GM12878 (cell line): Measurements from ENCODE around the gene ABCA7. TPM values are rescaled to one million over a fixed set of nuclear protein-coding genes. Genes with fewer than 3 reads are reported as not detected.

Experiments
- ATF3 ChIP-seq: IDR thresholded peaks from 2 replicates; pipeline ENCODE4 v1.6.1; 2011; ENCODE audit warnings: low read depth, mild to moderate bottlenecking, low read length, moderate library complexity, borderline replicate concordance; ENCODE audit errors: extremely low read depth
- CEBPB ChIP-seq, 2 experiments: fragments of 150-350 bp in 1 of 2; IDR thresholded peaks; 2 replicates each; pipeline ENCODE4 v1.6.1; 2012 to 2014; ENCODE audit warnings: low read depth in 2 of 2, low read length in 2 of 2, borderline replicate concordance in 1 of 2, inconsistent platforms in 1 of 2
- CREM ChIP-seq: IDR thresholded peaks from 2 replicates; pipeline ENCODE4 v1.6.1; 2014; ENCODE audit warnings: antibody characterized with exemption, low read depth
- E2F8 ChIP-seq: fragments of 450-650 bp; IDR thresholded peaks from 2 replicates; pipeline ENCODE4 v1.6.1; 2018; ENCODE audit warnings: mild to moderate bottlenecking, low read depth, moderate library complexity; ENCODE audit not compliant: partially characterized antibody
- IRF3 ChIP-seq: fragments of 450-650 bp; IDR thresholded peaks from 2 replicates; pipeline ENCODE4 v1.6.1; 2014; ENCODE audit warnings: mild to moderate bottlenecking
- MLLT1 ChIP-seq: fragments of 450-650 bp; IDR thresholded peaks from 2 replicates; pipeline ENCODE4 v1.6.1; 2016; ENCODE audit warnings: mild to moderate bottlenecking
- NR2F1 ChIP-seq: fragments of 450-650 bp; conservative IDR thresholded peaks from 2 replicates; pipeline ENCODE4 v1.6.1; 2017; ENCODE audit warnings: mild to moderate bottlenecking
- PAX5 ChIP-seq: IDR thresholded peaks from 2 replicates; pipeline ENCODE4 v1.6.1; 2011; ENCODE audit warnings: low read depth, low read length, borderline replicate concordance
- POLR2A ChIP-seq: IDR thresholded peaks from 2 replicates; pipeline ENCODE4 v1.6.1; 2011; ENCODE audit warnings: low read depth, mild to moderate bottlenecking, low read length
- PRDM15 ChIP-seq: fragments of 450-650 bp; formaldehyde crosslinking; IDR thresholded peaks from 2 replicates; pipeline ENCODE4 v1.4.0; 2020; ENCODE audit warnings: mild to moderate bottlenecking, moderate library complexity
- RAD51 ChIP-seq: fragments of 450-650 bp; IDR thresholded peaks from 2 replicates; pipeline ENCODE4 v1.6.1; 2016; ENCODE audit warnings: moderate library complexity, mild to moderate bottlenecking, inconsistent platforms
- RELA ChIP-seq: fragments of 450-650 bp; IDR thresholded peaks from 2 replicates; pipeline ENCODE4 v1.8.0; 2014; ENCODE audit warnings: borderline replicate concordance; ENCODE audit not compliant: partially characterized antibody
- STAT3 ChIP-seq: IDR thresholded peaks from 2 replicates; pipeline ENCODE4 v1.6.1; 2011; ENCODE audit warnings: low read depth, low read length, improper control_type of control experiment
- SUZ12 ChIP-seq: fragments of 200-600 bp; sonication (generic); IDR thresholded peaks from one replicate; pipeline ENCODE4 v1.6.1; 2018; ENCODE audit warnings: antibody characterized with exemption, mild to moderate bottlenecking; ENCODE audit not compliant: unreplicated experiment
- TAF1 ChIP-seq: IDR thresholded peaks from 2 replicates; pipeline ENCODE4 v1.6.1; 2011; ENCODE audit warnings: mild to moderate bottlenecking, low read depth, low read length, borderline replicate concordance
- ZNF622 ChIP-seq: fragments of 450-650 bp; IDR thresholded peaks from 2 replicates; pipeline ENCODE4 v1.6.1; 2017; ENCODE audit warnings: mild to moderate bottlenecking, inconsistent platforms
- polyA plus RNA-seq, 11 experiments: library from polyadenylated mRNA; depleted of rRNA in 4 of 11; unstranded in 6 of 11; stranded (reverse) in 5 of 11; fragments of >200 nt; fragmentation: Nextera tagmentation in 4 of 11; fragmentation: Illumina TruSeq in 1 of 11; extraction: Ambion mirVana in 4 of 11; extraction: Trizol in 1 of 11; gene quantifications; 1 replicate in 1 of 11; 2 replicates in 10 of 11; pipeline versions ENCODE4 v1.2.1 to v1.2.3, GENCODE V29; 2011 to 2016; ENCODE audit warnings: inconsistent platforms in 2 of 11, missing spikeins in 2 of 11, low read depth in 1 of 11
- total RNA-seq, 4 experiments: library from RNA; depleted of rRNA in 3 of 4; stranded (reverse); fragments of >200 nt in 3 of 4; fragmentation: Illumina TruSeq in 1 of 4; extraction: Trizol in 1 of 4; gene quantifications; 2 replicates each; pipeline versions ENCODE4 v1.2.1 to v1.2.3, GENCODE V29; 2013 to 2021
- TF ChIP-seq, protein P1 (sequence below): fragments of 450-650 bp; IDR thresholded peaks from 2 replicates; pipeline ENCODE4 v1.6.1; 2017; ENCODE audit warnings: antibody characterized with exemption, mild to moderate bottlenecking, moderate library complexity

Gene ABCA7
- total and polyA plus RNA-seq, 10 of the 15 experiments (the other 5 are each of a cell fraction or from before 2014, with no cell fraction given): 1.0 to 49.5 (median 14.8) TPM

DNA sequence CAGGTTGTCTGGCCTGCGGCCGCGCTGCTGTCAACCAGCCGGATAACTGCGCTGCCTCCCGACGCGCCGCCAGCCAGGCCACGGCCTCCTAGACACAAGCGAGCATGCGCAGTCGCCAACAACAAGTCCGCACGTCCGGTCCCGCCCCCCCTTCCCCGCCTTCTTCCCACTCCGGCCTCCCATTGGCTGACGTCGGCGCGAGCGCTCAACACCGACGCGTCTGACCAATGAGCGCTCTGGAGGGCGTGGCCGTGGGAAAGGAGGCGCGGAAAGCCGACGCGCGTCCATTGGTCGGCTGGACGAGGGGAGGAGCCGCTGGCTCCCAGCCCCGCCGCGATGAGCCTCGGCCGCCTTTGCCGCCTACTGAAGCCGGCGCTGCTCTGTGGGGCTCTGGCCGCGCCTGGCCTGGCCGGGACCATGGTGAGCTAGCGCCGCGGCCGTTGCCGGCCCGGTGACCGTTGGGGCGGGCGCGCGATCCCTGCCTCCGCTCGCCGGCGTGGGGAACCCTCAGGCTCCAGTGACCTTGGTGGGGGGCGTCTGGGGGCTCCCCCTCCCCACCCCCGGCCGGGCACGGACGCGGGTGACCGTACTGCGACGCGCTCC lies 63.9 kb downstream of the ABCA7 start, which contains the start of gene GPX4 (continued):
- TF ChIP-seq RAD51: no peak
- no peak for TF ChIP-seq RELA
- TF ChIP-seq E2F8: no peak
- peak; percentile 73; the same call in 1 of the 2 replicates for TF ChIP-seq CREM
- no peak for TF ChIP-seq ZNF622
- peak; percentile 75 for TF ChIP-seq IRF3
- no peak for TF ChIP-seq ATF3
- TF ChIP-seq PAX5: no peak
- TF ChIP-seq MLLT1: no peak
- no peak for TF ChIP-seq SUZ12
- no peak for TF ChIP-seq PRDM15
- TF ChIP-seq NR2F1: 0 out of 2 replicates have a peak, but pooled peaks have one; percentile 38
- peak; percentile 76 for TF ChIP-seq TAF1
- TF ChIP-seq STAT3: no peak
- no peak for TF ChIP-seq CEBPB (IDR thresholded peaks at IDR 0.05; ENCODE audit: borderline replicate concordance in 1 of 2, low read depth in 2 of 2, low read length in 2 of 2)
- peak; percentile 99 for TF ChIP-seq POLR2A
- TF ChIP-seq, protein P1, sequence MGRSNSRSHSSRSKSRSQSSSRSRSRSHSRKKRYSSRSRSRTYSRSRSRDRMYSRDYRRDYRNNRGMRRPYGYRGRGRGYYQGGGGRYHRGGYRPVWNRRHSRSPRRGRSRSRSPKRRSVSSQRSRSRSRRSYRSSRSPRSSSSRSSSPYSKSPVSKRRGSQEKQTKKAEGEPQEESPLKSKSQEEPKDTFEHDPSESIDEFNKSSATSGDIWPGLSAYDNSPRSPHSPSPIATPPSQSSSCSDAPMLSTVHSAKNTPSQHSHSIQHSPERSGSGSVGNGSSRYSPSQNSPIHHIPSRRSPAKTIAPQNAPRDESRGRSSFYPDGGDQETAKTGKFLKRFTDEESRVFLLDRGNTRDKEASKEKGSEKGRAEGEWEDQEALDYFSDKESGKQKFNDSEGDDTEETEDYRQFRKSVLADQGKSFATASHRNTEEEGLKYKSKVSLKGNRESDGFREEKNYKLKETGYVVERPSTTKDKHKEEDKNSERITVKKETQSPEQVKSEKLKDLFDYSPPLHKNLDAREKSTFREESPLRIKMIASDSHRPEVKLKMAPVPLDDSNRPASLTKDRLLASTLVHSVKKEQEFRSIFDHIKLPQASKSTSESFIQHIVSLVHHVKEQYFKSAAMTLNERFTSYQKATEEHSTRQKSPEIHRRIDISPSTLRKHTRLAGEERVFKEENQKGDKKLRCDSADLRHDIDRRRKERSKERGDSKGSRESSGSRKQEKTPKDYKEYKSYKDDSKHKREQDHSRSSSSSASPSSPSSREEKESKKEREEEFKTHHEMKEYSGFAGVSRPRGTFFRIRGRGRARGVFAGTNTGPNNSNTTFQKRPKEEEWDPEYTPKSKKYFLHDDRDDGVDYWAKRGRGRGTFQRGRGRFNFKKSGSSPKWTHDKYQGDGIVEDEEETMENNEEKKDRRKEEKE: no peak
